Mononuclear cell (primary cell): ENCODE measurements around the gene UBE2O. TPM values are rescaled to one million over a fixed set of nuclear protein-coding genes. Genes with fewer than 3 reads are reported as not detected.

ENCODE experiments used
- H3K27me3 ChIP-seq: 2 replicates; pipeline ENCODE4 v1.6.0; 2011; ENCODE audit warnings: low read length, control low read depth; ENCODE audit not compliant: insufficient read depth
- H3K4me1 ChIP-seq: 2 replicates; pipeline ENCODE4 v1.5.1; 2011; ENCODE audit warnings: mild to moderate bottlenecking, low read length, control low read depth; ENCODE audit not compliant: insufficient read depth
- H3K4me3 ChIP-seq: 2 replicates; pipeline ENCODE4 v1.5.1; 2011; ENCODE audit warnings: mild to moderate bottlenecking, low read length, moderate library complexity
- H3K9me3 ChIP-seq: 2 replicates; pipeline ENCODE4 v1.5.1; 2011; ENCODE audit warnings: low read depth, mild to moderate bottlenecking, control low read depth, low read length
- total RNA-seq: library from RNA; depleted of rRNA; stranded (reverse); fragments of >200 nt; gene quantifications from one replicate; pipeline ENCODE4 v1.2.3, GENCODE V29; 2012

UBE2O gene
- total RNA-seq, 1 donor = 15.2 TPM

GRCh38 chr17:76341301-76341700, 111.7 kb downstream of the UBE2O start:
- Histone ChIP-seq H3K9me3 (no peaks in the 10 kb centered on the region), H3K4me3 (no peak overlapping the region), H3K4me1 (no peaks in the 10 kb centered on the region)

More at GRCh38 chr17:76341301-76341700, 111.7 kb downstream of the UBE2O start:
- no peaks in the 10 kb centered on the region for H3K27me3 ChIP-seq

Other genes starting within 250 kb of the UBE2O start
- 19.1 TPM for gene RNF157, start 212.7 kb downstream of the UBE2O start, total RNA-seq
- 35.3 TPM for gene UBALD2, start 187.8 kb downstream of the UBE2O start, total RNA-seq
- gene QRICH2, start 144.9 kb downstream of the UBE2O start, total RNA-seq = 1.2 TPM
- gene PRPSAP1, start 99.2 kb downstream of the UBE2O start, total RNA-seq = 23.4 TPM
- gene SPHK1, start 68.5 kb downstream of the UBE2O start, total RNA-seq = 19.2 TPM
- gene AANAT, start 14.5 kb upstream of the UBE2O start, total RNA-seq = not detected
- gene RHBDF2, start 48.3 kb upstream of the UBE2O start, total RNA-seq = 62.1 TPM
- 0.21 TPM for gene CYGB, start 84.6 kb upstream of the UBE2O start, total RNA-seq
- 0.73 TPM for gene PRCD, start 86.9 kb upstream of the UBE2O start, total RNA-seq
- 2.3 TPM for gene ST6GALNAC2, start 132.7 kb upstream of the UBE2O start, total RNA-seq
- 4.0 TPM for gene ST6GALNAC1, start 190.6 kb upstream of the UBE2O start, total RNA-seq